ENCODE measurements around the gene TBC1D25. TPM values are rescaled to one million over a fixed set of nuclear protein-coding genes. Genes with fewer than 3 reads are reported as not detected.

Gene TBC1D25
- total RNA-seq, 1 donor from 2014 or later, result 7.8 TPM

DNA sequence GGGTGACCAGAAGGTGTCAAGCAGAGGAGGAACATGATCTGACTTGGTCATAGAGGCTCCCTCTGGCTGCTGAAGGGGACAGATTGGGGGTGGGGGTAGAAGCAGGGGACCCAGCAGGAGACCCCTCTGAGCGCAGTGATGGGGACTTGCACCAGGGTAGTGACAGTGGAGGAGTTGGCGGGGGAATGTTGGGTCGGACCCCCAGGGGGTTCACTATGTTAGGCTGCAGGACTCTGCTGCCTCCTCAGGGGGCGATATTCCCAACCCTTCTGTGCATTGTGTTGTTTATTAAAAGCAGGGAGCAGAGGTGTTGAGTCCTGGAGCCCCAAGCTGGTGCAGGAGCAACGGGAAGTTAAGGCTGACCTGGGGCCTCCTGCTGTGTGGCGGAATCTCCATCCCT, 66.6 kb downstream of the TBC1D25 start:
- no peak for DNase-seq

DNA sequence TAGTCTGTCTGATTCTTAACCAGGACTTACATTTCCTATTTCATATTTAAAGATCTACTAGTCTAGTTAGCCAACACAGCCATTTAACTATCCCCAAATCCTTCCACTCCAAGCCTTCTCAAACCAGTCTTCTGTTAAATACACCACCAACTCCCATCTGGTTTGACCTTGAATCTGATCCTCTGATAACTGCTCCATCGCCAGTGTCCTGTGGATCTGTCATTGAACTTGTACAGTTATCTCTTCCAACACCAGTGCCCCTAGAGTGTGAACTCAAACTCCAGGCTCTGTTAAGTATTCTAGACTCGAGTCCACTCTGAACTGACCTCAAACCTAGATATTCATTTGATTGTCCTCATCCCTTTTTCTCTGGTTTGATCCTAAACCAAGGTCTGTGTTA, 72.2 kb downstream of the TBC1D25 start:
- no peak for DNase-seq

Other genes starting within 250 kb of the TBC1D25 start
- gene SSX3, start 183.0 kb upstream of the TBC1D25 start, total RNA-seq, result not detected in 2 replicates
- not detected in 2 replicates for gene SSX4, start 156.2 kb upstream of the TBC1D25 start, total RNA-seq
- not detected in 2 replicates for gene SSX4B, start 127.8 kb upstream of the TBC1D25 start, total RNA-seq
- gene SLC38A5, start 69.5 kb upstream of the TBC1D25 start, total RNA-seq, result 10.6 and 24.2 TPM in 2 replicates
- 45.1 and 56.7 TPM in 2 replicates for gene FTSJ1, start 63.5 kb upstream of the TBC1D25 start, total RNA-seq
- 4.9 and 7.0 TPM in 2 replicates for gene PORCN, start 30.7 kb upstream of the TBC1D25 start, total RNA-seq
- gene EBP, start 17.9 kb upstream of the TBC1D25 start, total RNA-seq, result 118 and 126 TPM in 2 replicates
- gene RBM3, start 34.8 kb downstream of the TBC1D25 start, total RNA-seq, result 121 and 148 TPM in 2 replicates
- 137 and 143 TPM in 2 replicates for gene WDR13, start 57.8 kb downstream of the TBC1D25 start, total RNA-seq
- 0.09 TPM in 1 of 2 replicates, not detected in the other for gene WAS, start 144.1 kb downstream of the TBC1D25 start, total RNA-seq
- 4.3 and 9.8 TPM in 2 replicates for gene SUV39H1, start 157.0 kb downstream of the TBC1D25 start, total RNA-seq
- 0.28 TPM in 1 of 2 replicates, not detected in the other for gene GLOD5, start 222.0 kb downstream of the TBC1D25 start, total RNA-seq
- gene GATA1, start 246.9 kb downstream of the TBC1D25 start, total RNA-seq, result not detected in 2 replicates

Measured in dermis blood vessel endothelial cell (primary cell).